Measurements from ENCODE around the gene CLIP3.
A peak's percentile ranks its signal among the peaks of the same experiment; 100 is the strongest.
"Not testable (repeated sequence)": the region's sequence is repeated elsewhere in the genome, so short reads cannot be mapped to it uniquely, and the experiment has no call there.

The CLIP3 gene

DNA sequence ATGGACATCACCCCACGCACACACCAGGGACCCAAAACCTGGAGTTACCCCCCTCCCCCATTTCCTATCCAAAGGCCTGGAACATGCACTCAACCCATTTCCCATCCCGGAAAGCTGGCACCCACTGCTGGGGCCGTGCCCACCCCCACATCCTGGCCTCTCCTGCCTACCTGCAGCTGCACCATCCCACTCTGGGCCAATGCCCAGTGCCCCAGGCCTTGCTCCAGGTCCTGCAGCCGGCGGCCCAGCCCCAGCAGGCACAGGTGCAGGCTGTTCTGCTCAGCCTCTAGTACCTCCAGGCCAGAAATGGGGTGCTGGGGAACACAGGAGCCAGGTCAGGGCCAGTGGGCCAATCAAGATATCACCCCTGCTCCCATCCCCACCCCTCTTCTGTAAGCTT is 25.7 kb downstream of the CLIP3 start:
- no peak for DNase-seq

GRCh38 chr19:36003284-36003683 is 29.4 kb downstream of the CLIP3 start:
- DNase-seq, result no peak

- no peak for DNase-seq
Measured at GRCh38 chr19:36001605-36002004, 31.1 kb downstream of the CLIP3 start.

DNA sequence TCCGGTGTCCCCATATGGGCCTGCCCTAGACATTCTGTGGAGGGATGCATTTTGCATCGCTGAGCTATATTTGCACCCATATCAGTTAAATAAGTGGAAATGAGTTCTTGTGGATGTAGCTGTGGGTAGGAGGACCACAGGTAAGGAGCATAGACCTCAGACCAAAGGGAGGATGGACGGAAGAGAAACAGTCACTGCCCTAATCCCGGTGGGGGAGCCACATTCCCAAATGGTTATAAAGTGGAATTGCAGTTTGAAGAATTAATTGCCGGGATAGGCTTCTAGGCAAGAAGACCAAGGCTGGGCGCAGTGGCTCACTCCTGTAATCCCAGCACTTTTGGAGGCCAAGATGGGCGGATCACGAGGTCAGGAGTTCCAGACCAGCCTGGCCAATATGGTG is 35.9 kb downstream of the CLIP3 start:
- no peak for DNase-seq

GRCh38 chr19:35995048-35995993 is 37.4 kb downstream of the CLIP3 start, which contains the start of gene SDHAF1:
Gene SDHAF1, plus strand, starts transcription at chr19:35995188. Its CDS starts 87 bp downstream, at chr19:35995275.
- DNase-seq, result peak; percentile 91

DNA sequence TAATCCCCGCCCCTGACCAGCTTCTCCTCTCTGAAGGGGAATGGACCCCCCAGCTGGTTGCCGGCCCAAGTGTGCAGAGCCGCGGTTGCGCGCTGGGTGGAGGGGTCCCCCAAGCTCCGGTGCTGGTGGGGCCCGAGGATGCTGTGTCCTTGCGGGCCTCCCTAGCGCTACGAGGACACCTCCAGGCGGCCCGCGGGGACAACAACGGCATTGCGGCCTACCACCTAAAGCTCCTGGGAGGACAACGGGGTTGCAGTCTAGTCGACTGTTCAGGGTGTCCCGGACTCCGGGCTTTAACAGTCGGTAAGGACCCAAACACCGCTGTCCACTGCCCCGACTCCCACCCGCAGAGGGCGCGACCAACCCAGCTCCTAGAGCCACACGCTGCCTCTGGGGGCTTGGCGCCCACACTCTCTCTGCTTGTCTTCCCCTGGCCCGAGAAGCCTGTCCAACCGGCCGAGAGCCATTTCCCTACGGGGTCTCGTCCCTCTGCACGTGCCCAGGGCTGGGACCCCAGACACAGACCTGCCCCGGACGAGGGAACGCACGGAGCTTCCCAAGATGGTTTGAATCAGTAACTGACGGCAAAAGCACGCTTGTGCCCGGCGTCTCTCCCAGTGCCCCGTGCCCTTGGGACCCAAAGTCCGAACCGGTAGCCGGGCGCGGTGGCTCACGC is 38.6 kb downstream of the CLIP3 start:
- no peak for DNase-seq

DNA sequence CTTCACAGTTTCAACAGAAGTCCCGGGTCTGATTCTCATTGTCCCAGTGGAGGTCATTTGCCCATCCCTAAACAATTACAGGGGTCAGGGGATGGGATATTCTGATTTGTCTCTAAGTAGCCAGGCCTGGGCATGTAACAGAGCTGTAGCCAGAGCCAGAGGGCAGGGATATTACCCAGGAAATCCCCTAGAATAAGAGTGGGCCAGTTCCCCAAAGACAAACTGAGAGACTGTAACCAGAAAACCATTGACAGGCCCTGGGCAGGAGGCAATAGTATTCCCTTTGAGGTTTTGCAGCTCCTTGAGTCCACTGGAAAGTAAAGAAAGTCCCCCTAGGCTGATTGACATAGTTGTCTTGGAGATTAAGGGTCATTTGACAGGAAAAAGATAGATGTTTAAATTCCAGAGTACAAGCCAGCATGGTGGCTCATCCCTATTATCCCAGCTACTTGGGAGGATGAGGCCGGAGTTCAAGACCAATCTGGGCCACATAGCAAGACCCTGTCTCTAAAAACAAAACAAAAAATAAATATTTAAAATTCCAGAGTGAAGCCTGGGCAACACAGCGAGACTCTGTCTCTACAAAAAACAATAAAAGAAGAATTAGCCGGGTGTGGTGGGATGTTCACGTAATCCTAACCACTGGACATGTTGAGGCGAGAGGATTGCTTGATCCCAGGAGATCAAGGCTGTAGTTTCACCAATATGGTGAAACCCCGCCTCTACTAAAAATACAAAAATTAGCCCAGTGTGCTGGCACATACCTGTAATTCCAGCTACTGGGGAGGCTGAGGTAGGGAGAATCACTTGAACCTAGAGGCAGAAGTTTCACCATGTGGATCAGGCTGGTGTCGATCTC is 39.5 kb downstream of the CLIP3 start:
- DNase-seq, result no peak

- no peak for DNase-seq
Measured at GRCh38 chr19:35991731-35992450, 40.8 kb downstream of the CLIP3 start.

GRCh38 chr19:35990771-35991730 is 41.6 kb downstream of the CLIP3 start:
- no peak for DNase-seq

- no peak for DNase-seq
Measured at GRCh38 chr19:35990156-35990555, 42.5 kb downstream of the CLIP3 start.

DNA sequence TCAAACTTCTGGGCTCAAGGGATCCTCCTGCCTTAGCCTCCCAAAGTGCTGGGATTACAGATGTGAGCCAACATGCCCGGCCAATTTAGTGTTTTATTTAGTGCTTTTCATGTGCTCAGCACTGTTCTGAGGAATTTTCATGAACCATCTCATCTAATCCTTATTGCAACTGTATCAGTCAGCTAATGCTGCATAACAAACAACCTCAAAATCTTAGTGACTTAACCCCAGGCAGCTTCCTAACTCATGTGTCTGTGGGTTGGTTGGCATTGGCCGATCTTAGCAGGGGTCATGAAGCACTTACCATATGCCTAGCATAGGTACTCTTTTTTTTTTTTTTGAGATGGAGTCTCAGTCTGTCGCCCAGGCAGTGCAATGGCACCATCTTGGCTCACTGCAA is 43.8 kb downstream of the CLIP3 start:
- no peak for DNase-seq

DNA sequence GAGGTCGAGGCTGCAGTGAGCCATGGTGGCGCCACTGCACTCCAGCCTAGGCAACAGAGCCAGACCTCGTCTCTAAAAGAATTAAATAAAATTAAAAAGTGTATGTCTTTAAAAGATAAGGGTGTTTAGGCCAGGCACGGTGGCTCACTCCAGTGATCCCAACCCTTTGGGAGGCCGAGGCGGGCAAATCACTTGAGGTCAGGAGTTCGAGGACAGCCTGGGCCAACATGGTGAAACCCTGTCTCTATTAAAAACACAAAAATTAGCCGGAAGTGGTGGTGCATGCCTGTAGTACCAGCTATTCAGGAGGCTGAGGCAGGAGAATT is 45.1 kb downstream of the CLIP3 start:
- DNase-seq, result no peak

DNA sequence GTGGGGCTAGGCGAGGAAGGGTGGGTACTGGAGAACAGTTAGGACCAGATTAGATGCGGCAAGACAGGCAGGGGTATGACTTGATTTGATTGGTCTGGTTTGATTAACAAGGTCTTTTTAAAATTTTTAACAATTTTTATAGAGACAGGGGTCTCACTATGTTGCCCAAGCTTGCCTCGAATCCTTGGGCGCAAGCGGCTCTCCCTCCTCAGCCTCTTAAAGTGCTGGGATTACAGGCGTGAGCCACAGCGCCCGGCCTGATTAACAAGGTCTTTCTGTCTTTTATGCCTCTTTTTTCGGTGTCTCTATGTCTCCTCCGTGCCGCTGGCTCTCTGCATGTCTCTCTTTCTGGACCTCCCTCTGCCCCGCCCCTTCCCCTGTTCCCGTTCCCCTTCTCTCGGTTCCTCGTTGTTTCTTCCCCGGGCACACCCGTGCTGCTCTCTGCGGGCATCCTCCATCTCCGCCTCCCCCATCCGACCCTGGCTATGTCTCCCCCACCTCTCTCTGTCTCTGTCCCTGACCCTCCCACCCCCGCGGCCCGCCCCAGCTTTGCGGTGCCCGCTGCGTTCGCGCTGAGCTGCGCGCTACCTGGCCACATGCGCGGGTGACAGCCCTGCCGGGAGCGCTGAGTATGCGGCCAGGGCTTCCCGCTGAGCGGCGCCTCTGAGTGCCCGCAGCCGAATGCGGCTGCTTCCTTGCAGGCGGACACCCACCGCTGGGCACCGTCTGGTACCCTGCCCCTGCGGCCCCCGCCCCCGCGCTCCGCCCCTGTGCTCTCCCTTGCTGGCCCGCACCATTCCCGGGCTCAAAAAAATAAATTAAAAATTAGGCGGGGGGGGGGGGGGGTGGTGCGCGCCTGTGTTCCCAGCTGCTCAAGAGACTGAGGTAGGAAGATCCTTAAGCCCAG is 45.8 kb downstream of the CLIP3 start:
- DNase-seq, result no peak

- no peak for DNase-seq
Measured at GRCh38 chr19:35986111-35986510, 46.6 kb downstream of the CLIP3 start.

GRCh38 chr19:35983177-35983576 is 49.5 kb downstream of the CLIP3 start:
- no peak for DNase-seq

DNA sequence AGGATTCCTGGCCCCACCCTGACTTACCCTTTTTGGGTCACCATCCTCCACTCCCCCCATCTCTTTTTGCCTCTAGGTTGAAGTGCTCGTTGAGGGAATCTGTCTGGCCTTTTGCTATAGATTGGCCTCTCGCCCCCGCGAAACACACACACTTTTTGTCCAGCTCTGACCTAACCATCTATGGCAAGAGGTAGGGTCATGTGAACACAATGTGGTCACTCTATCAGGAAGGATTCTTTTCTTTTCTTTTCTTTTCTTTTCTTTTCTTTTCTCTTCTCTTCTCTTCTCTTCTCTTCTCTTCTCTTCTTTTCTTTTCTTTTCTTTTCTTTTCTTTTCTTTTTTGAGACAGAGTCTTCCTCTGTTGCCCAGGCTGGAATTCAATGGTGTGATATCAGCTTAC is 51.7 kb downstream of the CLIP3 start:
- DNase-seq, result not testable (repeated sequence)

DNA sequence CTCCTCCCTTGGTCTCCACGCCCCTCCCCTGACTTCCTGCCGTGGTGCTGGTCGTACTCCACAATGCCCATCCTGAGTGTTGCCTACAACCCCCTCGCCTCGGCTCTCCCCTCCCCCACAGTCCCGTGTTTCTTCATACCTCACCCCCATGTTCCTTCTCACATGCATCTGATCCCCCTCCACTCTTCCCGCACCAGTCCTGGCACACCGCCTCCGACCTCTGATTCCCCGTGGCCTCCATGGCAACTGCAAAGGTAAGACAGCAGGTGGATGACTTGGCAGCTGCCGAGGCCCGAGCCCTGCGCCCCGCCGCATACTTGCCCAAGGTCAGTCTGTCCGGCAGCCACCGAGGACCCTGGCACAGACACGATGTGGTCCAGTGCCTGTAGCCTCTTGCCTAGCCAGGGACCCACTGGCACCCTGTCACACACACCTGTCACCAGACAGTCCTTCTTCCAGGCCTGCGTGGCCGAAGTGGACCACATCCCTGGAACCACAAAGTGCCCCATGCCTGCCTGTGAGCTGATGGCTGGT is 53.8 kb downstream of the CLIP3 start:
- no peak for DNase-seq

DNA sequence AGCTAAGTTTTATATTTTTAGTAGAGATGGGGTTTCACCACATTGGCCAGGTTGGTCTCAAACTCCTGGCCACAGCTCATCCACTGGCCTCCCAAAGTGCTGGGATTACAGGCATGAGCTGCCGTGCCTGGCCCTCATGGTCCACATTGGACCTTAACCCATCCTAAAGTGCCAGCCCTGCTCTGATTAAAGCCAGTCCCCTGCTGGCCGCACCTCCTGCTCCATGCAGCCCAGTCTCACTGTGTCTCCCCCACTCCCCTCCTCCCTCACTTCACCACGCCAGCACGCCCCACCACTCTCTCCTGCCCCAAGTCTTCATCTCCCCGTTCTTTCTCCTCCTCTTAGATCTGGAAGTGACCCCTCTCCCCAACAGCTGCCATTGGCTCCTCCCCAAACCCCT is 54.4 kb downstream of the CLIP3 start:
- no peak for DNase-seq

GRCh38 chr19:35977446-35978222 is 55.0 kb downstream of the CLIP3 start:
- no peak for DNase-seq

Measured in activated CD4-positive, alpha-beta T cell treated with anti-CD3 and anti-CD28 coated beads, Interleukin-2, amount 50 U/mL, for 1 hour (primary cell).